ENCODE data around the gene UNC93A.
"Not testable (repeated sequence)": the region's sequence is repeated elsewhere in the genome, so short reads cannot be mapped to it uniquely, and the experiment has no call there.

The UNC93A gene

DNA sequence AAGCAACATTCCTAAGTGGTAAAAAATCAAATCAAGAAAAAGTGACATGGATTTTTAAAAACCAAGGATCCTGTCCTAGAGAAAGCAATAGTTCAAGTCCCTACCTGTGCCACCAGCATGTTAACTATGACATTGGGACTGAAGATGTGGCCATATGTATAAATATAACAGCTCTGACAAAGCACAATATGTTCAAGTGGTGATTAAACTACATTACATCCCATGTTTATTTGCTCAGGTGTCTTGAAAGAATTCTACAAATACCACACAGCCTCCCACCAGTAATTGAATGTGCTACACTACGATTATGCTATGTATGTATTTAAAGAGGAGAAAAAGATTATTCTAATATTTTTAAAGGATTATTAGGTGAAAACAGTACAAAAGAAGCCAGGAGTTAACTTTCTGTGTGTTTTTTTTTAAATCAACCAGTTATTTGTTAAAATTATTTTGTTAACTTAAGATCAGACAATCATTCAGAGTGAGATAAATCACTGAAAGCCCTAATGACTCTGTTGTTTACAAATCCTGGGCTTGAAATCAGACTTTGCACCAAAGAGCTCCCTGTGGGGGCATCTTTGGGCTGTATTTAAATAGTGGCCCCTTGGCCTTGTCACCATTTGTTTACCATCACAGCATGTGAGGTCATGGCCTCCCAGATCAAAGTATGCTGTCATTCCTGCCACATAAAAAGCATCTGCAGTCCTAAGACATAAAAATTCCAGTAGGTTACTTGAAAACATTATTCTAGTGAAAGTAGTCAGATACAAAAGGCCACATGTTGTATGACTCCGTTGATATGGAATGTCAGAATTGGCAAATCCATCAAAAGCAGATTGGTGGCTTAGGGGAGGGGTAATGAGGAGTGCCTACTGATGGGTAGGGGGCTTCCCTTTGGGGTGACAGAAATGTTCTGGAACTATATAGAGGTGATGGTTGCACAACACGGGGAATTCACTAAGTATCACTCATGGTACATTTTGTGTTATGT lies 50.8 kb downstream of the UNC93A start:
- DNase-seq (ENCODE audit: low read depth): no peak

- DNase-seq (ENCODE audit: low read depth): no peak
Measured at GRCh38 chr6:167342879-167343610, 51.9 kb downstream of the UNC93A start.

DNA sequence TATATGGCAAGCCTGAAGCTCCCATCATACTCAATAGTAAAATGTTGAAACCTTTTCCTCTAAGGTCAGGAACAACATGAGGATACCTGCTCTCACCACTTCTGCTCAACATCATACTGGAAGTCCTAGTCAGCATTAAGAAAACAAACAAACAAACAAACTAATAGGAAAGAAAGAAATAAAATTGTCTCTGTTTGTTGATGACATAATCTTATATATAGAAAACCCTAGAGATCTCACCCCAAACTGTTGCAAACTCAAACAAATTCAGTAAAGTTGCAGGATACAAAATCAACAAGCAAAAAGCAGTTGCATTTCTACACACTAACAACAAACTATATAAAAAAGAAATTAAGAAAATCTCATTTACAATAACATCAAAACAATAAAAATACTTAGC lies 54.2 kb downstream of the UNC93A start:
- DNase-seq (ENCODE audit: low read depth): no peak

- DNase-seq (ENCODE audit: low read depth): no peak
Measured at GRCh38 chr6:167345960-167346359, 54.8 kb downstream of the UNC93A start.

- no peak for DNase-seq (ENCODE audit: low read depth)
Measured at GRCh38 chr6:167347226-167347625, 56.1 kb downstream of the UNC93A start.

- no peak for DNase-seq (ENCODE audit: low read depth)
Measured at GRCh38 chr6:167349631-167350274, 58.6 kb downstream of the UNC93A start.

DNA sequence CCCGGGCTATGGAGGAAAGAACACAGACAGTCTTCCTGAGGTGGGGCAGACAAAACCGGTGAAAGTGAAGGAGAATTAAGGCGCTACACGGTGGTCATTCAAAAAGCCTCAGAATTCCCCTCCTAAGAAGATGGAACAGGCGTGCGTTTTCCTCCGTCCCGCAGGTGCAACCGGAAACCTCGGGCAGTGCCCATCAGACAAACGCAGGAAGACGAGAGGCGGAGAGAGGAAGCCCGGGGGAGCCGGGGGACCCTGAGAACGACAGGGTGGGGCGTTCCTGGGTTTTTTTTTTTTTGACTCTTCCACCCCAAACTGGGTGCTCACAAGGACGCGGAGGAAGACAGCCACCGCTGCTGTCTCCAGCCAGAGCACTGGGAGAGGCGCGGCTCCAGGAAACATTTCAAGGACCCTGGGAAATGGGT lies 59.2 kb downstream of the UNC93A start:
- no peak for DNase-seq (ENCODE audit: low read depth)

DNA sequence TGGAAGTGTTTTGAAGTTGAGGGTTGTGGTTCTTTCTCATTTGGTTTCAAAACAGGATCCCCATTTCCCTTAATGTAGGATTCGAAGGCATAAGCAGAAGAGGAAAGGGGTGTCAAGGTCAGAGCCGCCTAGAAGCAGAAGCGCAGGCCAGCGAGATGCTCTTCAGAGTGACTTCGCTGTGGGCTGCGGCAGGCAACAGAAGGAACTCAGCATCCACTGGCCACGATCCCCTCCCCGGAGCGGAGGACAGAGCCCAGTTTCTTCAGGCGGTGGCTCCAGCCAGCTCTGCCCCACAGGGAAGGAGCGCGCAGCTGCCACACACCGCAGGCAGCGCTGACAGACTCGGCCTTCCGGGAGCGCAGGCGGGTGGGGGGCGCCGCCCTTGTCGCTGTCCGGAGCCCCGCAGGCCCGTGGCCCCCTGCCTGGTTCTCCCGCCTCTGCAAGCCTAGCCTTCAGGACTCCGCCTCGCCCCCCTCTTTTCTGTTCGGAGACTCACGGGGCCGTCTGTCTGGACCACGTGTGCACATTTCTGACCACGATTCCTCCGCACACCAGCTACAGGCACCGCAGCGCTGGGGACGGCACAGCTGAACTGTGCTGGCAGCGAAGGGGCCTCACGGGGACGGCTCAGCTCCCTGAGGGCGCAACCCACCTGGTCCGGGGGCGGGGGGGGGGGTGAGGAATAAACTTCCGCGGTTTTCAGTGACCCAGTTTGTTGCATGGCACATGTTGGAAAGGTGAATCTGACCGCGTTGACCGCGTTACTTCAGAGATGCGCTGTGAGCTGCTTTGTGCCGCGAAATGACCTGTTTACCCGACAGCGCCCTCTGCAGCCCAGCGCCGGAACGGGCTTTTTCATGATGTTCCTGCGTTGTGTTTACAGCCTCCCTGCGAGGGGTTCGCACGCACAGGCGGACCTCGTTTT lies 59.9 kb downstream of the UNC93A start:
- no peak for DNase-seq (ENCODE audit: low read depth)

DNA sequence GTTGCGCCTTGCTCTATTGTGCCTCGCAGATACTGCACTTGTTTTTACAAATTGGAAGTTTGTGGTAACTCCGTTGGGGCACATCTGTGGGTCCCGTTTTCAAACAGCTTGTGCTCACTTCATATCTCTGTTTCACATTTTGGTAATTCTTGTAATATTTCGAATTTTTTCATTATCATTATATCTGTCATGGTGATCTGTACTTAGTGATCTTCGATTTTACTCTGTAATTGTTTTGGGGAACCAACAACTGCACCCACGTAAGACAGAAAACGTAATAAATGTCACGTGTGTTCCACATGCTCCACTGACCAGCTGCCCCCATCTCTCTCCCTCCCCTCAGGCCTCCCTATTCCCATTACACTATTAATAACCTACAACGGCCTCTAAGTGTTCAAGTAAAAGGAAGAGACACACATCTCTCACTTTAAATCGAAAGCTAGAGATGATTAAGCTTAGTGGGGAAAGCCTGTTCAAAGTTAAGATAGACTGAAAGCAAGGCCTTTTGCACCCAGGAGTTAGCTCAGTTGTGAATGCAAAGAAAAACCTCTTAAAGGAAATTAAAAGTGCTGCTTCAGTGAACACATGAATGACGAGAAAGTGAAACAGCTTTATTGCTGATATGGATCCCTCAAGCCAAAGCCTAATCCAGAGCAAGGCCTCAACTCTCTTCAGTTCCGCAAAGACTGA lies 60.7 kb downstream of the UNC93A start:
- no peak for DNase-seq (ENCODE audit: low read depth)

- DNase-seq (ENCODE audit: low read depth): no peak
Measured at GRCh38 chr6:167356874-167357273, 65.8 kb downstream of the UNC93A start.

DNA sequence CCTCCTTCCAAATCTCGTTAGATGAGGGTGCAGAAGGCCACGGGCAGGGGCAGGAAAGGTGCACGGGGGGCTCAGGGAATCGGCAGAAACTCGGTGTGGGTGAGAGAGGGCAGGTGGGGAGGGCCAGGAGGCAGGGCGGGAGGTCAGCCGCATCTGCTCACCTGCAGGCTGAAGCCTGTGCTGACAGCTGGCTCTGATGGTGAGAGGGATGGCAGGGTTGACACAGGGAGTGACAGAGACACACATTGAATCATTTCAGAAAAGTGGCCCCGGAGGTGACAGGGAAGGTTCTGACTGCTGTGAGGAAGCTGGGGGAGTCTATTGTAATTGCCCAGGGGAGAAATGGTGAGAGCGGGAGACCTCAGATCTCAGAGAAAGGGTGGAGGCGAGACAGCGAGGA lies 67.3 kb downstream of the UNC93A start:
- DNase-seq (ENCODE audit: low read depth): not testable (repeated sequence)

GRCh38 chr6:167361170-167361569 lies 70.1 kb downstream of the UNC93A start:
- not testable (repeated sequence) for DNase-seq (ENCODE audit: low read depth)
